HL-60/S4 treated with retinoic acid at 250 ng/mL for 4 days and 3 days (cell line): Measurements from ENCODE around the gene CDCA7L.
"Not testable (repeated sequence)": the region's sequence is repeated elsewhere in the genome, so short reads cannot be mapped to it uniquely, and the experiment has no call there.

Experiments
- in situ Hi-C: fragments of 300-500 bp; cut with MboI; formaldehyde crosslinking; loops from 2 replicates; pipeline ENCODE4 v1.7.0; 2022; ENCODE audit warnings: low sequenced_read_pairs

CDCA7L gene

DNA sequence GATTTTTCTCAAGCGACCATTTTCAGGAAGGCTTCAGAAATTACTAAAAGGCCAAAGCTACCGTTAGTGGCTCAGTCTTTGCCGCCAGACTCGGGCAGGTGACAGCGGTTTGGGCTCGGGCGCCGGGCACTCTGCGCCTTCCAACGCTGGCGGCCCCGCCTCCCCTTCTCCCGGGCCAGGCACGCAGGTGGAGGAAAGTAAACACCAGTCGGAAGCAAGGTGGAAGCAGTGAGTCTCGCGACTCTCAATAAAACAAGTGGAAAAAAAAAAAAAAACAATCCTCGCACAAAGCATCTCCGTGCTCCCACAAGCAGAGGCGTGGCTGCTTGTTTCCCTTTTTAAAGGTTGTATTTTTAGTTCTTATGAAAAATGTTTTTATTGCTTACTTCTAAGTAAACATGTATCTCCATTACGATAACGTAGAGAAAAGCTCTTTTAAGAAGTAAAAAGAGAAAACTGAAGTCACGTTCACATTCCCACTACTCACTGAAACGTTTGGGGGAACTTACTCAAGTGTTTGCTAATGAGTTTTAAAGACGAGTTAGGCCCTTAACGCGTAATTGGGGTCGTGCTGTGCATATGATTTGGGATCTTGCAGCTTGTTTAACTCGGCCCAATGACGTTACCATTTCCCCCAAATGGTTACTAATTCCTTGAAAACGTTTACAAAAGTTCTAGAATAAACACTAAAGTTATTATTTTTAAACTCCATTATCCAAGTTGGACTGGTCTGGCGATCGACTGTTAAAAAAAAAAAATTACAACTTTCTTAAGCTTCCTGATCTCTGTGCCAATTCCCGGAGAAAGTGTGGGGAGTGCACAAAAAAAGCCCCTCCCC is 864 bp downstream of the CDCA7L start:
- in situ Hi-C loops = no loop called here

DNA sequence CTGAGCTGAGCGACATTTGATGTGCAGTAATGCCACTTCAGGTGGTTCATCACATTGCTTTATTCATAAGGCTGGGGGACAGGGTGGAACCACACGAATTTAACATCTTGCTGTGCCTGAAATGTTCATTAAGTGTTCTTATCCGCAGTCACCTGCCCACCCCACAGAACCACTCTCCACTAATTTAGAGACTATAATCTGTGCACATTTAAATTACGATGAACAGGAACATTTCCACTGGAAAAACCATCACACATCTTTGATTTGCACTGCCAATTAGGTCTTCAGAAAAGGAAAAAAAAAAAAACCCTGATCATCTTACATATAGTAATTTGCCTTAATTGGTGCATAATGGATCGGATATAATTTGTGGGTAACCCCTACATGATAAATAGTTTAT is 2.3 kb downstream of the CDCA7L start:
- in situ Hi-C loops = no loop called here

DNA sequence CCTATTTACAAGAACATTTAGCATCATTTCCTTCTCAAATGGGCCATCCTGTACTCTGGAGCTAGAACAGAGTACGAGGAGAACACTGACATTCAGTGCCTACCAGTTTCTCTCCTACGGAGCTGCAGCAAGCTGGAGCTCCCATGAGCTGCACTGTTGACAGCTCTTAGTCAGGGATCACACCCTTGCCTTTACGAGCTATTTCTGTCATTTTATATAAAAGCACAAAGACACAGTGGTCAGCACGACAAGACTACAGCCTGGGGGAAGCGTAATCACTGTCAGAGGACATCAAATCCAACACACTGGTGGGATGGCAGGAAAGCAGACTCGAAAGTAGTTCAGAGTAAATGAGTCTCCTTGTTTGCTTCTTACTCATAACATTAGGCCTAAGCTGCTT is 2.7 kb downstream of the CDCA7L start:
- in situ Hi-C loops = no loop called here

DNA sequence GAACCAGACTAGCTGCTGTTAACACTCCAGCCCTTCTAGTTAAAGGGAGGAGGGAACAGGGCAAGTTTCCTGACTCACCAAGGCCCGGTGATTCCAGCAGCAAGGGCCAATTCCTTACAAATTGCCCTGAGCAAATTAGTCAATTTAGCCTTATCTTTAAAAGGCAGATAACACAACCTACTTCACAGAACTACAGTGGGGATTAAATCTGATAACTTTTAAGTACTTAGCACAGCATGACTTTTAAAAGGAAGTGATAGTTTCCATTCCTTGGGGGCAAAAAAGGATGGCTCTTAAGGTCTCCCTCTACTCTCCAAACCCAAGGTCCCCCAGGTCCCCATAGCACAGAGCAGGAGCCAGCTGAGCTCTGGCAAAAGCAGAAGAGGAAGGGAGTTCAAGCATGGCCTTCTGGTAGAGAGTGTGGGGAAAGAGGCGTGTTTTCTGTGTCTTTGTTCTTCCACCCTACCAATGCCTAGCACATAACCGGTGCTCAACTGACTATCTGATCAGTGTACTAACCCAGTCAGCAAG is 4.0 kb downstream of the CDCA7L start:
- in situ Hi-C loops = no loop called here

DNA sequence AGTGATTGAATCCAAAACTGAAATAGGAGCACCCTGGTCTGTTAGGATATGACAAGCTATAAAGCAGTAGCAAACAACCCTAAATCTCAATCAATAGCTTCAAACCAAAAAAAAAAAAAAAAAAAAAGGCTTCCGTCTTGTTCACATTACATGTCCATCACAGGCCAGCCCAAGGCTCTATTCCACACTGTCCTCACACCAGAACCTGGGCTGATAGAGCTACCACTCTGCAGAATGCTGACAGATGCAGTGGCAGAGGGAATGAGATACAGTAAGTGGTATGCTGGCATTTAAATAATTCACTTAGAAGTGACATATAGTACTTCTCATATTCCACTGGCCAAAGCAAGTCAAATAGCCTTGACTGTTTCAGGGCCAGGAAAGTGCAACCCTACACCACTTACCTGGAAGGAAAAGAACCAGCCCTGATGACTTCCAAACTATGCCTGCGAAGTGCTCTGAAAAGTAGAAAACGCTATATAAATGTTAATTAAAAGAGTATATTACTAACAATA is 5.8 kb downstream of the CDCA7L start:
- in situ Hi-C loops = no loop called here

DNA sequence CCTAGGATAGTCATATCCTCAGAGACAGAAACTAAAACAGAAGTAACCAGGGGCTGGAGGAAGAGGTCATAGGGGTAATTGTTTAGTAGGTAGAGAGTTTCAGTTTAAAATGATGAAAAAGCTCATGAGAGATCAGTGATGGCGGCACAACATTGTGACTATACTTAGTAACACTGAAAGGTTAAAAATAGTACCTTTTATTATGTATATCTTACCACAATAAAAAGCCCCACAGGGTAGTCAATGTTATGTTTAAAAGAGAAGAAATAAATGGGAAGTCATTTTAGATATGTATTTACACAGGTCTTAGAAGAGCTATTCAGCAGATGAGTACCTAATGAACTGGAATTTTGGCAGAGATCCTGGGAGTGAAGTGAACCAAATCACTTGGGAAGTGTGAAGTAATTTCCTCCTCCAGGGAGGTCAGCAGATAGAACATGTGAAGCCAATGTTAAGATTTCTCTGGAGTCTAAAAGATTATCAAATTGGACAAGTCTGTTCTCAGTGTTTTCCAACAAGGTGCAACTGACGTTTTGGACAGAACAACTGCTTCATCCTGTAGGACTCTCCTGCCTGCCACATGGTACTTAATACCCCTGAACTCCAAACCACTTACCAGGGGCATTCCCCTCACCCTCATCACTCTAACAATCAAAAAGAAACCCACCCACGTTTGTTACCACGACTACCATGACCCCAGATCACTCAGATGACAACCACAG is 6.4 kb downstream of the CDCA7L start:
- in situ Hi-C loops = no loop called here

DNA sequence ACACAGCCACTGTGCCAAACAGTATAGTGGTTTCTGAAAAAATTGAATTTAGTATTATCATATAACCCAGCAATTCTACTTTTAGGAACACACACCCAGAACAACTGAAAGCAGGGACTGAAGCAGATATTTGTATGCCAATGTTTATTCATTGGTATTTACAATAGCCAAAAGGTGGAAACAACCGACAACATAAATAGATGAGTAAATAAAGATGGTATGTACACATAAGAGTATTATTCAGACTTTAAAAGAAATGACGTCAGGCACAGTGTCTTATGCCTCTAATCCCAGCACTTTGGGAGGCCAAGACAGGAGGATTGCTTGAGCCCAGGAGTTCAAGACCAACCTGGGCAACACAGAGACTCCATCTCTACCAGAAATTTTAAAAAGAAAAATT is 7.2 kb downstream of the CDCA7L start:
- in situ Hi-C loops = no loop called here

DNA sequence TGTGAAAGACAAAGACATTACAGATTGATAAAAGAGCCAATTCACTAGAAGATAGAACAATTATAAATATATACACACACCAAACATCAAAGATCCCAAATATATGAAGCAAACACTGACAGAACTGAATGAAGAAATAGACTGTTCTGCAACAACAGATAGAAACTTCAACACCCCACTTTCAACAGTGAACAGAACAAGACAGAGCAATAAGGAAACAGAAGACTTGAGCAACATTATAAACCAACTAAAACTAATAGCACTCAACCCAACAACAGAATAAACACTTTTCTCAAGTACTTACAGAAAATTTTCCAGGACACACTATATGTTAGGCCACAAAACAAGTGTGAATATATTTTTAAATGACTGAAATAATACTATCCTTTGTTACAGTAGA is 10.9 kb downstream of the CDCA7L start:
- in situ Hi-C loops = no loop called here

DNA sequence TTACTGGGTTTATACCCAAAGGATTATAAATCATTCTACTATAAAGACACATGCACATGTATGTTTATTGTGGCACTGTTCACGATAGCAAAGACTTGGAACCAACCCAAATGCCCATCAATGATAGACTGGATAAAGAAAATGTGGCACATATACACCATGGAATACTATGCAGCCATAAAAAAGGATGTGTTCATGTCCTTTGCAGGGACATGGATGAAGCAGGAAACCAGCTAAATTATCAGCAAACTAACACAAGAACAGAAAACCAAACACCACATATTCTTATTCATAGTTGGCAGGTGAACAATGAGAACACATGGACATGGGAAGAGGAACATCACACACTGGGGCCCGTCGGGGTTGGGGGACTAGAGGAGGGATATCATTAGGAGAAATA is 12.4 kb downstream of the CDCA7L start:
- in situ Hi-C loops = not testable (repeated sequence)

DNA sequence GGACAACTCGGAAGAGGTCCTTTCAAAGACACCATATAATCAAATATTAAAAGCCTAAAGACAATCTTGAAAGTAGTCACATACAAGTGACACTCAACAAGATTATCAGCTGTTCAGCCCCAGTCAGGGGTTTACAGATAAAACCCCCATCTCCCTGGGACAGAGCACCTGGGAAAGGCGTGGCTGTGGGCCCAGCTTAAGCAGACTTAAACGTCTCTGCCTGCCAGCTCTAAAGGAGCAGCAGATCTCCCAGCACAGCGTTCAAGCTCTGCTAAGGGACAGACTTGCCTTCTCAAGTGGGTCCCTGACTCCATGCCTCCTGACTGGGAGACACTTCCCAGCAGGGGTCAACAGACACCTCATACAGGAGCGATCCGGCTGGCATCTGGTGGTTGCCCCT is 18.0 kb downstream of the CDCA7L start:
- in situ Hi-C loops = no loop called here

DNA sequence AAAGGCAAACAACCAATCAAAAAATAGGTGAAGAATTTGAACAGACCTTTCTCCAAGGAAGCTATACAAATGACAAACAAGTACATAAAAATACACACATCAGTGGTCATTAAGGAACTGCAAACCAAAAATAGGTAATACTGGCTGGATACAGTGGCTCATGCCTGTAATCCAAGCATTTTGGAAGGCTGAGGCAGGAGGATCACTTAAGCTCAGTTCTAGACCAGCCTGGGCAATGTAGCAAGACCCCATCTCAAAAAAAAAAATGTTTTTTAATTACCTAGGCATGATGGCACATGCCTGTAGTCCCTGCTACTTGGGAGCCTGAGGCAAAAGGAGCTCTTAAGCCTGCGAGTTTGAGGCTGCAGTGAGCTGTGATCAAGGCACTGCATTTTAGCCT is 19.3 kb downstream of the CDCA7L start:
- in situ Hi-C loops = no loop called here

DNA sequence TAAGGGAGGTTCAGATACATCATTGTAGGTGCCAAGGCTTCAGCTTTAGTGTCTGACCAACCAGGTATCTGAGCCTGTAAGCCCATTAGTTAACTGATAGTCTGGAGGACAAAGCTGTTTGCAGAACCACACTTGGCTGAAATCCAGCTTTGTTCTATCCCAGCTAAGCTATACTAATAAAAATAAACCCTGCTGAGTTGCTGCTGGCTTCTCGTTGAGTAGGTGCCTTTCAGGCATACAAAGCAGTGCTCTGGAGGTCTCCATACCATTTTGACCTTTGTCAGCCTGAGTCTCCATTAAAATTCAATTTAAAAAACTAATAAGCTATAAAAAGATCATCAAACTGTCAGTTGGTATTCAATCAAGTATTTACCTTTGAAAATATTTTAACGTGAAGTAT is 22.0 kb downstream of the CDCA7L start:
- in situ Hi-C loops = no loop called here

DNA sequence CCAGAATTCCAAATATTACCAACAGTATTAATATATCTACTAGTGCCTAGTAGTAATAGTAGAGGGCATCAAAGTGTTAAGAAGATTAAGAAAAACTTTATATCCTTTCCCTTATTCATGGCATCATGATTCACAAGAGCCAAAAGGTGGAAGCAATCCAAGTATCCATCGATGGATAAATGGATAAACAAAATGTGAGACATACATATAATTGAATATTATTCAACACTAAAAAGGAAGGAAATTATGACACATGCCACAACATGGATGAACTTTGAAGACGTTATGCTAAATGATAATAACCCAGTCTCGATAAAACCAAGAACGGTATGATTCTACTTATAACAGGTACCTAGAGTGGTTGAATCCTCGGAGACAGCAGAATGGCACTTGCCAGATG is 23.1 kb downstream of the CDCA7L start:
- in situ Hi-C loops = no loop called here

DNA sequence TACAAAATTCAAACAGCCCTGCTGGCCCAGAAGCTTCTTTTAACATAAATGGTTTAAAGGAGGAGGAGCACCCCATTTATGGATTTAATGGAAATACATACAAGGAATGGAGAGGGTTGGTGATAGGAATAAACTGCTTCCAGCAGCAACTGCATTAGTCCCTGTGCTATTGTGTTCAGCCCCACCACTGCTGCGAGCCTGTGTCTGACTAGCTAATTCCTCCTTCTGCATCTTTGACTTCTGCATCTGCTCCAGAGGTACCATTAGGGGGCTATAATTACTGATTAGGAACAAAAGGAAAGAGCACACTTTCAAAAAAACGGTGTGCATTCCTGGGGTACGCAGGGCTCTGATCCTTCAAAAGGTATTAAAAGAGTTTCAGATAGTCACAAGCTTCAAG is 24.8 kb downstream of the CDCA7L start:
- in situ Hi-C loops = no loop called here

DNA sequence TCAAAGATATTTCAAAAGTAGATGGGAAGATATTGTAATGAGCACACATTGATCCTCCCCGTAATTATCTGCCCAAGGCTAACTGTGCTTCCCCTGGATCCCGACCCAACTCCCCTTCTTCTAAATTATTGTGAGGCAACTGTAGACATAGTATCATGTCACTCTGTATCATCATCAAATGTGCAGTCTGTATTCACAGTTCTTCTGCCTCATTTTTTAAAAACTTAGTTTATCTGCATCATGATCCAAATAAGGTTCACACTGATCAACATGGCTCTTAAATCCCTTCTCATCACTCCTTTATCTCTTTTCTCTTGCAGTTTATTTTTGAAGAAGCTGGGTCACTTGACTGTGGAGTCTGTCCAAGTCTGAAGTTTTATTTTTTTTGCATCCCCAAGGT is 27.5 kb downstream of the CDCA7L start:
- in situ Hi-C loops = no loop called here

DNA sequence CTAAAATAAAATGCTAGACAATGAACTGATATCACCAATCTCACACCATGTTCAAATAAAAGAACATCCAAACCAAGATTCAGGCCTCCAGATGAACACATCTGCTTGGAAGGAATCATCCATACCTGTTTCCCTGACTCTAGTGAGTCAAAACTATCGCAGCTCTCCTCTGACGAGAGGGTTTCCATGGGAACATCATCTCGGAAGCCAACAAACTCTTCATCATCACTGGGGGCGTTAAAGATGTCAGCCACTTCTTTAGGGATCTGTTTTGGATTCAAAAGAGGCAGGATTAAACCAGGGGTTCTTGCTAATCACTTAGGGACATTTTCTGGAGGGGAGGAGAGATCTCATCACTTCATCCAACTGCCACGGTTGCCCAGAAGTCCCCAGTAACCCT is 29.1 kb downstream of the CDCA7L start:
- in situ Hi-C loops = no loop called here

DNA sequence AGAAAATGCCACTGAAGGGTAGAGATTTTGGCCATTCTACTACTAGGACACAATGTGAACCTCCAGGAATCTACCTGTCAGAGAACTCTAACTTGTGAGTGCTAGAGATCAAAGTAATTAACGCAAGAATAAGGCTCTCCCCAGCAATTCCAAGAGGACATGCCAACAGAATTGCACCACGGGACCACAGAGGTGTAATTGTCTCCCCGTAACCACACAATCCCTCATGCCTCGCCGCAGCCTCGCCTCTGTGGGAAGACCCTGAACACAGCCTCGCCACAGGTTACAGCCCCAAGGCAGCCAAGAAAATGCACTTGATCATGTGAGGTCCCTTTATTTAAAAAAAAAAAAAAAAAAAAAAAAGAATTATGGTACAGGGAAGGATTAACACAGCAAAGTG is 29.5 kb downstream of the CDCA7L start:
- in situ Hi-C loops = no loop called here

DNA sequence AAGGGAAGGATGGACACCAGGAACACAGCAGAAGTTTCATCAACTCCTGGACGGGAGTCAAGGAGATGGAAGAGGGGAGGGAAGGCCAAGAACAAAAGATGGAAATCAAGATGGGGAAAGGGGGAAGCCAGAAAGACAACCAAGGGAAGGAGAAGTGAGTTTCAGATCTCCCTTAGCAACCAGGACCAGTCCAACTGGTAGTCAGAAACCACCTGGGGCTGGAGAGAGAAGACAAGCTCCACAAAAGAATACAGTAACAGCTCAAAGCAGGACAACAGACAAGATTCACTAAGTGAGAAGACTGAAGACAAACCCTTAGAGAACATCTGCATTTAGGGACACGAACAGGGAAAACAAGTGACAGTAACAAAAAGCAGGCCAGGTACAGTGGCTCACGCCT is 30.6 kb downstream of the CDCA7L start:
- in situ Hi-C loops = no loop called here

DNA sequence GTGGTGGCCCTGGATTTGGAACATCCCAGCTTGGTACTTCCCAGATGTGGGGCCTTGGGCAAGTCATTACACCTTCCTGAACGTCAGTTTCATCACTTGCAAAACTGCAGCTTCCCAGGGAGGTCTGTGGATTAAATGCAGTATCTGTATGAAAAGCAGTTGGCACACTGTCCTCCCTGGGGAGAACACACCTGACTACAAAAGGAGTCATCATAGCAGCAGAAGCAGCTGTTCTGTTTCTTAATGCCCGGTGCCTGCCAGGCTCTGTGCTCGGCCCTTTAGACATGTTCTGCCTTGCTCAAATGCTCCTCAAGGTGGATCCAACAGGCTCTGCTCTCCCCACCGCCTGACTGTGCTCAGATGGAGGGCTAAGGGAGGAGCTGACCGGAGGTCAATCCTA is 31.0 kb downstream of the CDCA7L start:
- in situ Hi-C loops = no loop called here

DNA sequence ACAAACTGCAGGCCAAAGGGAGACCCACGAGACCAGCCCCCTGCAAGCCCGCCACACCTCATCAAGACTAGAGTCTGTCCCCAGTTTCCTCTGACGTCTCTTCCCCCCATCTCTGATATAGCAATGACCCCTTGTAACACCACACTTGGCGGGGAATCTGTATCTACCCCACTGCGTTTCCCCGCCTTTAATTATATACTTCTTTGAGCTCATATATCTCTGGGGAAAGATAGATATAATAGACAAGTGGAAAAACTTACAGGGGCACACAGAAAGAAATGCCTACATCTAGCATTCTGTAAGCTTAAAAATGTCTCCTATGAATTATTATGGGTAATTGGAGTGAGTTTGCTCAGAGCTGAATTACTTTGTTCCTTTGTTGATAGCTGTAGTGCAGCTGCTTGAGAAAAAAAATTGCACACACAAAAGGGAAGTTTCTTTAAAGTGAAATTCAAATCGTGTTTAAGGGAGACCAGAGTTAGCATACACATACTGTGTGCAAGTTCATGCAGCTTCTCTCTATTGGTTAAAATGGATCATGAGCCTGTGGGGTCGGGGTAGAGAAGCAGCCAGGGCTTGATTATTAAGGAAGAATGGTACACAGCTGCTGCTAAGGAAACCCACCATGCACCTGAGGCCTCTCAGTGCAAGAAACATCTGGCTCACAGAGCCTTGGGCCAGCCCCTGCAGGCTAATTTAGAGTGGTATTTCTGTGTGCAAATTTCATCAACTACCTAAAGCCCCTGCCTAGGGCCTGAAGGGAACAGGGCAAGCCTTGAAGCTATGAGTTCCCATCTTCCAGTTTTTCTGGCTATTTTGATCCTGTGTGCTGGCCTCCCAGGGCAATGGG is 32.5 kb downstream of the CDCA7L start:
- in situ Hi-C loops = no loop called here

DNA sequence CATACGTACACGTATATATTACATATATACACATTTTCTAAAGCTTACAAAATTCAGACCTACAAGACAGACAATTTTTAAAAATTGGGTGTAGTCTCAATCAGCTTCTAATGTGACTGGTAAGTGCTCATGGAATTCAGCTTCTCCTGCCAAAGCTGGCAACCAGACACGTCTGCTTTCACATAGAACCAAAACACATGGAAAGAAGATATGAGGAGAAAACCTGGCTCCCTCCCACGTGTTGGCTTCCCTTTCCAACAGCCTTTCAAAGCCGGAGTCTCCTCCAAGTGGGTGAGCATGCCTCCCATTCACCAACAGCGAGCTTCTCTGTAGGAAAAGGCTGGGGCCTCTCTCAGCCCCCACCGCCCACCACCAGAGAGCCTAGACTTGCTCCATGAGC is 33.4 kb downstream of the CDCA7L start:
- in situ Hi-C loops = no loop called here
